ENCODE measurements around the gene PLCB3.

- TF ChIP-seq EZH2 (IDR thresholded peaks at IDR 0.05; ENCODE audit: borderline replicate concordance) (no peak), CTCF (IDR thresholded peaks at IDR 0.05; ENCODE audit: poor library complexity) (no peak)
Measured at GRCh38 chr11:64284962-64285884, 33.9 kb downstream of the PLCB3 start, which contains the start of gene GPR137.

Data from hepatocyte (in vitro differentiated cells).